K562 (cell line): ENCODE results near the gene CA7. TPM values are rescaled to one million over a fixed set of nuclear protein-coding genes. Genes with fewer than 3 reads are reported as not detected.

Experiments
- ATAC-seq: fragments of 200-7000 bp; cut with Tn5 transposase; 3 replicates; pipeline ENCODE4 v1.9.1; 2020; ENCODE audit warnings: moderate library complexity
- BruUV-seq: library from RNA; stranded (reverse); fragments of 400-500 nt; replicated peaks from 2 replicates; lab custom pipeline; 2021; lab: Mats Ljungman, UMichigan
- CTCF ChIA-PET: fragments of 300-600 bp; formaldehyde crosslinking; extraction: SDS; loops from one replicate; lab custom pipeline; 2021; ENCODE audit warnings: low intra/inter-chr PET ratio; lab: Yijun Ruan, JAX
- POLR2A ChIA-PET: fragments of 300-600, 350-650 bp; sonication (Branson Sonifier 250); formaldehyde crosslinking; extraction: SDS; loops from one replicate; lab custom pipeline; 2021; ENCODE audit warnings: antibody characterized with exemption, inconsistent platforms; lab: Yijun Ruan, JAX
- DNase-seq, 4 experiments: peaks; one replicate each; pipeline versions ENCODE4 v3.0.0 to v3.0.0-alpha.2; 2011 to 2018; ENCODE audit warnings: low spot score in 3 of 4, mixed read lengths in 3 of 4; ENCODE audit errors: extremely low read depth in 1 of 4
- FAIRE-seq: peaks from 2 replicates; lab custom pipeline; 2011; peaks lifted over from hg19 to GRCh38; lab: Jason Lieb, UNC
- H2AFZ ChIP-seq: 2 replicates; pipeline ENCODE4 v1.6.0; 2011; ENCODE audit warnings: low read depth, low read length, control low read depth, inconsistent platforms
- H3K27ac ChIP-seq: fragments of 200-600 bp; 3 replicates; pipeline ENCODE4 v1.8.0; 2011; ENCODE audit warnings: low read depth, mild to moderate bottlenecking, control low read depth, inconsistent platforms, low read length, moderate library complexity, mixed read lengths; ENCODE audit errors: extremely low read depth
- H3K27me3 ChIP-seq, 2 experiments: fragments of 300-600 bp in 1 of 2; 2 replicates in 1 of 2; 3 replicates in 1 of 2; pipeline versions ENCODE4 v1.6.0 to v1.8.0; 2011; ENCODE audit warnings: inconsistent platforms in 2 of 2, low read length in 2 of 2, mild to moderate bottlenecking in 1 of 2, mixed read lengths in 1 of 2, moderate library complexity in 1 of 2; ENCODE audit not compliant: control insufficient read depth in 2 of 2, insufficient read depth in 2 of 2
- H3K36me3 ChIP-seq: fragments of 300-600 bp; 3 replicates; pipeline ENCODE4 v1.8.0; 2011; ENCODE audit warnings: mild to moderate bottlenecking, low read length, inconsistent platforms; ENCODE audit not compliant: control insufficient read depth, insufficient read depth
- H3K4me1 ChIP-seq, 2 experiments: fragments of 200-600 bp in 1 of 2; replicated peaks in 1 of 2; 2 replicates in 1 of 2; 3 replicates in 1 of 2; pipeline versions ENCODE4 v1.5.1 to v1.8.0; 2011; ENCODE audit warnings: inconsistent platforms in 2 of 2, low read length in 2 of 2, mild to moderate bottlenecking in 1 of 2, mixed read lengths in 1 of 2, moderate library complexity in 1 of 2; ENCODE audit not compliant: control insufficient read depth in 2 of 2, insufficient read depth in 2 of 2
- H3K4me2 ChIP-seq: 2 replicates; pipeline ENCODE4 v1.6.1; 2011; ENCODE audit warnings: low read length, control low read depth, inconsistent platforms, mixed read lengths; ENCODE audit not compliant: insufficient read depth
- H3K4me3 ChIP-seq: fragments of 200-600 bp; sonication (generic), shearing (Covaris generic); 2 replicates; pipeline ENCODE4 v1.5.1; 2016; ENCODE audit warnings: control low read depth, inconsistent platforms
- H3K79me2 ChIP-seq: fragments of 200-600 bp; 3 replicates; pipeline ENCODE4 v1.8.0; 2011; ENCODE audit warnings: low read length, inconsistent platforms; ENCODE audit not compliant: control insufficient read depth, insufficient read depth
- H3K9ac ChIP-seq, 2 experiments: 2 replicates each; pipeline versions ENCODE4 v1.6.0 to v1.6.1; 2011; ENCODE audit warnings: low read depth in 2 of 2, low read length in 2 of 2, control low read depth in 1 of 2, inconsistent platforms in 1 of 2, mild to moderate bottlenecking in 1 of 2, mixed read lengths in 1 of 2; ENCODE audit not compliant: insufficient read depth in 1 of 2
- H3K9me1 ChIP-seq: one replicate; pipeline ENCODE4 v1.6.0; 2011; ENCODE audit warnings: inconsistent platforms, mild to moderate bottlenecking, low read length, moderate library complexity; ENCODE audit not compliant: control insufficient read depth, insufficient read depth
- H3K9me3 ChIP-seq: replicated peaks from 2 replicates; pipeline ENCODE4 v1.5.1; 2011; ENCODE audit warnings: low read depth, low read length, inconsistent platforms; ENCODE audit not compliant: control insufficient read depth, insufficient read depth
- H4K20me1 ChIP-seq: replicated peaks from 2 replicates; pipeline ENCODE4 v1.6.1; 2011; ENCODE audit warnings: low read length, inconsistent platforms, mixed read lengths; ENCODE audit not compliant: control insufficient read depth, insufficient read depth
- BACH1 ChIP-seq: fragments of 200-800 bp; sonication (Bioruptor generic); IDR thresholded peaks from 2 replicates; pipeline ENCODE4 v1.6.1; 2016; ENCODE audit warnings: missing genetic modification characterization, missing compliant biosample characterization
- BRD9 ChIP-seq: fragments of 450-650 bp; IDR thresholded peaks from 2 replicates; pipeline ENCODE4 v1.6.1; 2018; ENCODE audit warnings: low read depth; ENCODE audit not compliant: partially characterized antibody
- CBFA2T2 ChIP-seq: fragments of 450-650 bp; conservative IDR thresholded peaks from 2 replicates; pipeline ENCODE4 v1.6.1; 2017; ENCODE audit warnings: mild to moderate bottlenecking
- EHMT2 ChIP-seq: fragments of 450-650 bp; IDR thresholded peaks from 2 replicates; pipeline ENCODE4 v1.6.1; 2018; ENCODE audit warnings: antibody characterized with exemption
- ELF2 ChIP-seq: fragments of 250-450 bp; sonication (Bioruptor Pico); IDR thresholded peaks from 2 replicates; pipeline ENCODE4 v1.5.0; 2021; ENCODE audit warnings: mild to moderate bottlenecking
- ESRRA ChIP-seq: fragments of 450-650 bp; IDR thresholded peaks from 2 replicates; pipeline ENCODE4 v1.6.1; 2014; ENCODE audit warnings: low read depth, mild to moderate bottlenecking, moderate library complexity, borderline replicate concordance
- ETV5 ChIP-seq: sonication (generic); formaldehyde crosslinking; IDR thresholded peaks from 2 replicates; pipeline ENCODE4 v1.4.0; 2020; ENCODE audit warnings: low read depth, mild to moderate bottlenecking, missing genetic modification reagents
- HDGF ChIP-seq: fragments of 450-650 bp; IDR thresholded peaks from 2 replicates; pipeline ENCODE4 v1.6.1; 2016
- HIVEP1 ChIP-seq: fragments of 250-450 bp; sonication (Bioruptor Pico); IDR thresholded peaks from 2 replicates; pipeline ENCODE4 v1.4.0; 2020; ENCODE audit warnings: mild to moderate bottlenecking
- MYBL2 ChIP-seq, 2 experiments: fragments of 450-650 bp in 1 of 2; sonication (generic) in 1 of 2; formaldehyde crosslinking in 1 of 2; IDR thresholded peaks; 2 replicates each; pipeline versions ENCODE4 v1.6.1 to v1.8.1; 2017 to 2022; ENCODE audit warnings: borderline replicate concordance in 1 of 2, inconsistent platforms in 1 of 2, low read depth in 1 of 2, mild to moderate bottlenecking in 1 of 2, missing genetic modification reagents in 1 of 2, moderate library complexity in 1 of 2
- NR2F6 ChIP-seq: fragments of 450-650 bp; formaldehyde crosslinking; IDR thresholded peaks from 2 replicates; pipeline ENCODE4 v1.4.0; 2020; ENCODE audit warnings: mild to moderate bottlenecking
- POLR2G ChIP-seq: fragments of 200-400 bp; formaldehyde crosslinking; IDR thresholded peaks from 2 replicates; pipeline ENCODE4 v1.6.1; 2017; ENCODE audit warnings: low read depth, mild to moderate bottlenecking, antibody characterized with exemption, low read length, moderate library complexity
- PTRF ChIP-seq: fragments of 450-650 bp; IDR thresholded peaks from 2 replicates; pipeline ENCODE4 v1.6.1; 2016; ENCODE audit warnings: mild to moderate bottlenecking, missing genetic modification characterization, missing compliant biosample characterization
- SRSF7 ChIP-seq: fragments of 200-400 bp; formaldehyde crosslinking; optimal IDR thresholded peaks from 2 replicates; pipeline ENCODE3; 2017; ENCODE audit warnings: mild to moderate bottlenecking, low read depth, low read length
- ZBTB7A ChIP-seq: IDR thresholded peaks from 2 replicates; pipeline ENCODE4 v1.6.1; 2011; ENCODE audit warnings: low read depth, mild to moderate bottlenecking, low read length, moderate library complexity, borderline replicate concordance; ENCODE audit not compliant: control insufficient read depth
- ZC3H4 ChIP-seq: sonication (generic); formaldehyde crosslinking; IDR thresholded peaks from 2 replicates; pipeline ENCODE4 v1.9.0; 2021; ENCODE audit warnings: missing genetic modification reagents, borderline replicate concordance
- ZNF165 ChIP-seq: fragments of 250-450 bp; sonication (Bioruptor Pico); IDR thresholded peaks from 2 replicates; pipeline ENCODE4 v1.4.0; 2020; ENCODE audit warnings: borderline replicate concordance
- ZNF282 ChIP-seq: sonication (generic); formaldehyde crosslinking; IDR thresholded peaks from 2 replicates; pipeline ENCODE4 v1.8.1; 2023; ENCODE audit warnings: missing genetic modification reagents
- ZNF584 ChIP-seq: fragments of 200-800 bp; sonication (Bioruptor generic); IDR thresholded peaks from 2 replicates; pipeline ENCODE4 v1.6.1; 2016; ENCODE audit warnings: low read depth, mild to moderate bottlenecking, missing genetic modification characterization, missing compliant biosample characterization
- WGBS: fragments of 100-300 bp; shearing (Covaris generic); methylation state at CpG from one replicate; pipeline ENCODE4 v1.1.6; 2016; ENCODE audit warnings: low coverage, mixed read lengths; ENCODE audit not compliant: insufficient coverage; ENCODE audit errors: missing lambda C conversion rate; 5-methylcytosine and 5-hydroxymethylcytosine counted together
- in situ Hi-C: fragments of 300-500 bp; cut with MboI; formaldehyde crosslinking; loops from 4 replicates; pipeline ENCODE4 v1.15.0; 2018; ENCODE audit warnings: inconsistent platforms, mixed read lengths
- intact Hi-C: fragments of 100-400 bp; cut with micrococcal nuclease; formaldehyde crosslinking; loops from 2 replicates; pipeline ENCODE4 v1.14.2; 2022
- polyA plus RNA-seq, 8 experiments: library from polyadenylated mRNA; depleted of rRNA in 4 of 8; stranded (reverse) in 5 of 8; unstranded in 3 of 8; fragments of >200 nt; fragmentation: Nextera tagmentation in 2 of 8; fragmentation: Illumina TruSeq in 1 of 8; extraction: Ambion mirVana in 2 of 8; extraction: Trizol in 1 of 8; gene quantifications; 2 replicates each; pipeline versions ENCODE4 v1.2.1 to v1.2.3, GENCODE V29; 2011 to 2014; ENCODE audit warnings: inconsistent platforms in 1 of 8, missing spikeins in 1 of 8
- total RNA-seq, 7 experiments: library from RNA; depleted of rRNA in 6 of 7; stranded (reverse); fragments of >200 nt in 6 of 7; fragmentation: Illumina TruSeq in 2 of 7; extraction: Trizol in 2 of 7; gene quantifications; 2 replicates each; pipeline versions ENCODE4 v1.2.1 to v1.2.3, GENCODE V29; 2011 to 2021; ENCODE audit warnings: low replicate concordance in 1 of 7
- TF ChIP-seq, protein P1 (sequence below): sonication (generic); formaldehyde crosslinking; IDR thresholded peaks from 2 replicates; pipeline ENCODE4 v1.8.1; 2023; ENCODE audit warnings: mild to moderate bottlenecking, missing genetic modification reagents
- TF ChIP-seq, protein P2 (sequence below), 3 experiments: IDR thresholded peaks in 2 of 3; conservative IDR thresholded peaks in 1 of 3; 2 replicates each; pipeline ENCODE4 v1.5.1; 2011 to 2012; ENCODE audit warnings: low read length in 3 of 3, mild to moderate bottlenecking in 3 of 3, control low read depth in 2 of 3, improper control_type of control experiment in 1 of 3, inconsistent platforms in 1 of 3, low read depth in 1 of 3, mixed read lengths in 1 of 3, moderate library complexity in 1 of 3; ENCODE audit not compliant: insufficient read depth in 2 of 3

The CA7 gene
- total and polyA plus RNA-seq, 9 of the 15 experiments (the other 6 are each of a cell fraction or from before 2014, with no cell fraction given): 0.03 to 0.07 (median 0.05) TPM; not detected in 5

DNA sequence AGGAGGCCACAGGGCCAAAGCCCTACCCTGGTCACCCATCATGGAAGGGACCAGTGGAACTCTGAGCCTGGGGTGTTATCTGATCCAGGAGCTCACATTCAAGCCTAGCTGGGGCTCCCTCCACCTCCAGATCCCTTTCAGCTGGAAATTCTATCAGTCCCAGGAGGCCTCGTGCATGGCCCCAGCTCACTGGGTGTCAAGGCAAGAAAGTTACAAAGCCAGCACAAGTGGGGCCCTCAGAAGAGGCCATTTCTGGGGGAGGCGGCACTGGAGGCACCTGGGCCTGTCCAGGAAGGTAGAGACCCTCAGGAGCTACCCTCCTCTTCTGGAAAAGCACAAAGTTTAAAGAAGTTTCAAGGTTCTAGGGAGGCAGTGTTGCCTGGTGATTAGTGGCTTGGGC is 4.8 kb downstream of the CA7 start (continued):
- TF ChIP-seq MYBL2 (IDR thresholded peaks at IDR 0.05; ENCODE audit: low read depth): no peak
- TF ChIP-seq MYBL2 (CRISPR knock-in tag; IDR thresholded peaks at IDR 0.05; ENCODE audit: borderline replicate concordance): no peak
- TF ChIP-seq CBFA2T2: no peak
- TF ChIP-seq ESRRA: no peak
- no peak for TF ChIP-seq NR2F6
- TF ChIP-seq POLR2G: no peak
- no peak for TF ChIP-seq BRD9
- TF ChIP-seq ETV5 (CRISPR knock-in tag): no peak
- TF ChIP-seq PTRF (tag): no peak

DNA sequence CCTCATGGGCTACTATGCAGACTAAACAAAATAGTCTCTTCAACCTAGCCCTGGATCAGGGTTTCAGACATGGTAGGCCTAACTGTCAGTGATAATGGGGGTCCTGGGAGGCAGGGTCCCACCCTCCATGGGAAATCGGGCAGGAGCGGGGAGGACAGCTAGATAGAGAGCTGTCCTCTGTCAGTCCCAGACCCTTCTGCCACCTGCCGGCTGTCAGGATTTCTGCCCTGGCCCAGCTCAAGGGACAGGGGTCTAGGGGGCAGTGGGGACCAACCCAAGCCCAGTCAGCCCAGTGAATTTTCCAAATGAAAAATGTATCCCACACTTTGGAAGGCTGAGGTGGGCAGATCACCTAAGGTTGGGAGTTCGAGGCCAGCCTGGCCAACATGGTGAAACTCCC is 5.3 kb downstream of the CA7 start:
- no peaks in the 10 kb centered on the region for H4K20me1 ChIP-seq
- CTCF ChIA-PET: no interaction called here

More for the DNA sequence above, 5.3 kb downstream of the CA7 start:
- Histone ChIP-seq H3K4me2 (no peak overlapping the region), H3K79me2 (no peaks in the 10 kb centered on the region), H2AFZ (no peak overlapping the region), H3K4me3 (no peak overlapping the region), H3K27ac (no peak overlapping the region), H3K9me3 (no peaks in the 10 kb centered on the region), H3K4me1 (peaks cover 10 to 12% of the 10 kb centered on the region in 2 experiments; a peak in 3 of 5 replicates), H3K27me3 (peaks cover 12 to 16% of the 10 kb centered on the region in 2 experiments; a peak in 4 of 5 replicates), H3K36me3 (no peaks in the 10 kb centered on the region), H3K9ac (no peak overlapping the region), H3K9me1 (no peaks in the 10 kb centered on the region)
- intact Hi-C loops (no loop called here), in situ Hi-C loops (no loop called here)
- POLR2A ChIA-PET: interaction anchor here (0.9 to 1.4 kb wide), 2 partner anchors 19 to 24 kb away, joined by 4 read pairs; partner anchors contain the start of gene NAE1
- no TSS peak for BruUV-seq
- 56% methylated on average over 4 of the region's 4 CpGs for WGBS
- no peak for TF ChIP-seq HIVEP1 (CRISPR knock-in tag)
- no peak for TF ChIP-seq BACH1 (tag)
- TF ChIP-seq HDGF: no peak
- TF ChIP-seq ZC3H4 (CRISPR knock-in tag): no peak
- TF ChIP-seq EHMT2: no peak
- peak; percentile 37; the same call in 1 of the 2 replicates for TF ChIP-seq ZBTB7A
- no peak for TF ChIP-seq ZNF165 (CRISPR knock-in tag)
- TF ChIP-seq, protein P1, sequence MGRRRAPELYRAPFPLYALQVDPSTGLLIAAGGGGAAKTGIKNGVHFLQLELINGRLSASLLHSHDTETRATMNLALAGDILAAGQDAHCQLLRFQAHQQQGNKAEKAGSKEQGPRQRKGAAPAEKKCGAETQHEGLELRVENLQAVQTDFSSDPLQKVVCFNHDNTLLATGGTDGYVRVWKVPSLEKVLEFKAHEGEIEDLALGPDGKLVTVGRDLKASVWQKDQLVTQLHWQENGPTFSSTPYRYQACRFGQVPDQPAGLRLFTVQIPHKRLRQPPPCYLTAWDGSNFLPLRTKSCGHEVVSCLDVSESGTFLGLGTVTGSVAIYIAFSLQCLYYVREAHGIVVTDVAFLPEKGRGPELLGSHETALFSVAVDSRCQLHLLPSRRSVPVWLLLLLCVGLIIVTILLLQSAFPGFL: no peak
- no peak for TF ChIP-seq ZNF584 (CRISPR knock-in tag)
- TF ChIP-seq ZNF282 (CRISPR knock-in tag): no peak
- no peak for TF ChIP-seq ELF2 (CRISPR knock-in tag)
- TF ChIP-seq, protein P2, sequence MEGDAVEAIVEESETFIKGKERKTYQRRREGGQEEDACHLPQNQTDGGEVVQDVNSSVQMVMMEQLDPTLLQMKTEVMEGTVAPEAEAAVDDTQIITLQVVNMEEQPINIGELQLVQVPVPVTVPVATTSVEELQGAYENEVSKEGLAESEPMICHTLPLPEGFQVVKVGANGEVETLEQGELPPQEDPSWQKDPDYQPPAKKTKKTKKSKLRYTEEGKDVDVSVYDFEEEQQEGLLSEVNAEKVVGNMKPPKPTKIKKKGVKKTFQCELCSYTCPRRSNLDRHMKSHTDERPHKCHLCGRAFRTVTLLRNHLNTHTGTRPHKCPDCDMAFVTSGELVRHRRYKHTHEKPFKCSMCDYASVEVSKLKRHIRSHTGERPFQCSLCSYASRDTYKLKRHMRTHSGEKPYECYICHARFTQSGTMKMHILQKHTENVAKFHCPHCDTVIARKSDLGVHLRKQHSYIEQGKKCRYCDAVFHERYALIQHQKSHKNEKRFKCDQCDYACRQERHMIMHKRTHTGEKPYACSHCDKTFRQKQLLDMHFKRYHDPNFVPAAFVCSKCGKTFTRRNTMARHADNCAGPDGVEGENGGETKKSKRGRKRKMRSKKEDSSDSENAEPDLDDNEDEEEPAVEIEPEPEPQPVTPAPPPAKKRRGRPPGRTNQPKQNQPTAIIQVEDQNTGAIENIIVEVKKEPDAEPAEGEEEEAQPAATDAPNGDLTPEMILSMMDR (IDR thresholded peaks at IDR 0.05 in 2 of 3, conservative IDR thresholded peaks at IDR 0.05 in 1 of 3; ENCODE audit: insufficient read depth in 2 of 3, low read depth in 1 of 3, low read length in 3 of 3): peak in 2 of 3 experiments; percentile 12 to 14; a peak in 2 of 6 replicates
- TF ChIP-seq SRSF7: no peak
- DNase-seq (peak in 1 of 4 experiments; percentile 12), ATAC-seq (peak; percentile 25; the same call in 1 of the 3 replicates), FAIRE-seq (no peak)
